ENCODE measurements around the gene TAPT1.
"Not testable (repeated sequence)": the region's sequence is repeated elsewhere in the genome, so short reads cannot be mapped to it uniquely, and the experiment has no call there.

Gene TAPT1, protein sequence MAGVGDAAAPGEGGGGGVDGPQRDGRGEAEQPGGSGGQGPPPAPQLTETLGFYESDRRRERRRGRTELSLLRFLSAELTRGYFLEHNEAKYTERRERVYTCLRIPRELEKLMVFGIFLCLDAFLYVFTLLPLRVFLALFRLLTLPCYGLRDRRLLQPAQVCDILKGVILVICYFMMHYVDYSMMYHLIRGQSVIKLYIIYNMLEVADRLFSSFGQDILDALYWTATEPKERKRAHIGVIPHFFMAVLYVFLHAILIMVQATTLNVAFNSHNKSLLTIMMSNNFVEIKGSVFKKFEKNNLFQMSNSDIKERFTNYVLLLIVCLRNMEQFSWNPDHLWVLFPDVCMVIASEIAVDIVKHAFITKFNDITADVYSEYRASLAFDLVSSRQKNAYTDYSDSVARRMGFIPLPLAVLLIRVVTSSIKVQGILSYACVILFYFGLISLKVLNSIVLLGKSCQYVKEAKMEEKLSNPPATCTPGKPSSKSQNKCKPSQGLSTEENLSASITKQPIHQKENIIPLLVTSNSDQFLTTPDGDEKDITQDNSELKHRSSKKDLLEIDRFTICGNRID

DNA sequence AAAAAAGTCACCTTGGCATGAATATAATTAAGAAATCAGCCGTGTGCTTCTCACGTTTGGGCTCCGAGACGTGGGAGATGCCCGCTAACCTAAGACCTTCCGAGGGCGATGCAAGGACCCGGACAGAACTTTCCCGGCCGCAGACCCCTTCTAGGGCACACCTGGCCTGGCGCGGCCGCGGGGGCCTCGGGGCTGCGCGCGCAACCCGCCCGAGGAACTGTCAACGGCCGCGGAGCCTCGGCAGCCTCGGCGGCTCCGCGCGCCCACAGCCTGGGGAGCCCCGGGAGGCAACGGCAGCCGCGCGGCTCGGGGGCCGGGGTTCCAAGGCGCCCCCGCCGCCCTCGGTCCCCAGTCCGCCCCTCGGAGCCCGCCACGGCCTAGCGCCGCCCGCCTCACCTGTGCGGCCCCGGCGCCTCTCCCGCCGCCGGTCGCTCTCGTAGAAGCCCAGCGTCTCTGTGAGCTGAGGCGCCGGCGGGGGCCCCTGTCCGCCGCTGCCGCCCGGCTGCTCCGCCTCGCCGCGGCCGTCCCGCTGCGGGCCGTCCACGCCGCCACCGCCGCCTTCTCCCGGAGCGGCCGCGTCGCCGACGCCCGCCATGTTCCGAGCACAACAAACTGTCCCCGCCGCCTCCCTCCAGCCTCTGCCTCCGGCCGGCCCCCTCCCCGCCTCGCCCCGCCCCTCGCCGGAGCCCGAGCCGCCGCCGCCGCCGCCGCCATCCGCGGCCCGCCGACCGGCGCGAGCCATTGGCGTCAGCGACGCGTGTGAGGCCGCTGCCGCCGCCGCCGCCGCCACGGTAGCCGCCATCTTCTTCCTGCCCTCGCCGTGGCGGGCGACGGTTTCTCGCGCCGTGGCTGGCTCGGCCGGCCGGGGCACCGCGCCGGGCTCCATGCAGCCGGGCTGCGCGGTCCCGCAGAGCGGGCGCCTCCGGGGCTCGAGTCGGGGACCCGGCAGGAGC, at the start of gene TAPT1:
TSS of gene TAPT1 (minus strand) at position 609 of the 953 bp plus-strand sequence. CDS start at position 595, 14 bp downstream.
- peak; percentile 71 for DNase-seq (ENCODE audit: low read depth)

- no peak for DNase-seq (ENCODE audit: low read depth)
These were observed 45.1 kb upstream of the TAPT1 start for GRCh38 chr4:16271411-16271810.

- no peak for DNase-seq (ENCODE audit: low read depth)
These were observed 44.4 kb upstream of the TAPT1 start for GRCh38 chr4:16270454-16271328.

GRCh38 chr4:16269742-16270453, 43.6 kb upstream of the TAPT1 start:
- DNase-seq (ENCODE audit: low read depth), result not testable (repeated sequence)

GRCh38 chr4:16269240-16269639, 43.0 kb upstream of the TAPT1 start:
- no peak for DNase-seq (ENCODE audit: low read depth)

DNA sequence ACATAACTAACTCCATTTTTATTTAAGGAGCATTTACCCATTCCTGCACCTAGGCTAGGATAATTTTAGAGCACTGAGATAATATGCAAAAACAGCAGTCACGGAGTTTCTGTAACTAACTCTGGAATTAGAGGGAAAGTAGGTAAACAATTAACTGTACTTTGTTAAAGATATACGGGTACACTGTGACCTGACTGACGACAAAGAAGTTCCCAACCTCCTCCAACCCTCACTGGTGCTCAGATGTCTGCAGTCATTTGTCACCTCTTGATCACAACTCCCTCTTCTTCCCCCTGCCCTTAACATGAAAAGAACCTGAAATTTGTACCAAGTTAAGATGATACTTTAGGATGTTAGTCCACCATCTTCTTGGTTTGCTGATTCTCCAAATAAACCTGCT, 42.0 kb upstream of the TAPT1 start:
- DNase-seq (ENCODE audit: low read depth), result no peak

DNA sequence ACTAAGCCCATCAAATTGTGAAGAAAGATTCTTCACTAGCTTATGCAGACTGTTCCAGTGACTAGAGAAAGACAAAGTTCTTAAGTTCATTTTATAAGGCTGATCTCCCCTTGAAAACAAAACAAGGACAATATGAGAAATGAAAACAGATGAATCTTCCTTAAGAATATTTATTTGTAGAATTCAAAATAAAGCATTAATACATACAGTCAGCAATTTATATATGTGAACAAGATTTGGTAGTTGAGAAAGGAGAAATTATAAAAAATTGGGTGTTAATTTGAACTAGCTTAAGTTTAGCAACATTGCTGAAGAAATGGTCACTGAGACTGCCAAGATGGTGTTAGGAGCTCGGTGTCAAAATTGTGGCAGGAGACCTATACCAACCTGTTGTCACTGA, 41.4 kb upstream of the TAPT1 start:
- DNase-seq (ENCODE audit: low read depth), result no peak

DNA sequence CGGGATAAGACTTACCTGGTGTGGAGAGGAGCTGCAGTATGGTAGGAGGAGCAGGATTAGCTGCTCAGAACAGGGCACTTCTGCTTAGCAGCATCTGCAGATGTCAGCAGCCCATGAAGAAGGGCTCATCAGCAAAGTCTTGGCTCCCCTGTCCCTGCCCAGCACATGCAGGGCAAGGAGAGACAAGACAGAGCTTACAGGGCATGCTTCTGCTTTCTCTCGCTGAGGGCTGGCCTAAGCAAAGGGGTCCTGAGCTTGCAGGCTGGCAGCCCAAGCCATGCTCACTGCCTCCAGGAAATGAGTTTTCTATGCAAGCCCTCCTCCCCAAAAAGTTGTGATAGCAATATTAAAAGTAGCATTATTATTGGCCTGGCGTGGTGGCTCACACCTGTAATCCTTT, 39.5 kb upstream of the TAPT1 start:
- DNase-seq (ENCODE audit: low read depth), result no peak

GRCh38 chr4:16264798-16265197, 38.5 kb upstream of the TAPT1 start:
- no peak for DNase-seq (ENCODE audit: low read depth)

GRCh38 chr4:16263056-16263455, 36.8 kb upstream of the TAPT1 start:
- no peak for DNase-seq (ENCODE audit: low read depth)

- DNase-seq (ENCODE audit: low read depth), result no peak
These were observed 35.9 kb upstream of the TAPT1 start for GRCh38 chr4:16262188-16262587.

GRCh38 chr4:16261313-16261878, 35.1 kb upstream of the TAPT1 start:
- no peak for DNase-seq (ENCODE audit: low read depth)

- DNase-seq (ENCODE audit: low read depth), result peak; percentile 20
These were observed 33.6 kb upstream of the TAPT1 start for GRCh38 chr4:16259889-16260246.

DNA sequence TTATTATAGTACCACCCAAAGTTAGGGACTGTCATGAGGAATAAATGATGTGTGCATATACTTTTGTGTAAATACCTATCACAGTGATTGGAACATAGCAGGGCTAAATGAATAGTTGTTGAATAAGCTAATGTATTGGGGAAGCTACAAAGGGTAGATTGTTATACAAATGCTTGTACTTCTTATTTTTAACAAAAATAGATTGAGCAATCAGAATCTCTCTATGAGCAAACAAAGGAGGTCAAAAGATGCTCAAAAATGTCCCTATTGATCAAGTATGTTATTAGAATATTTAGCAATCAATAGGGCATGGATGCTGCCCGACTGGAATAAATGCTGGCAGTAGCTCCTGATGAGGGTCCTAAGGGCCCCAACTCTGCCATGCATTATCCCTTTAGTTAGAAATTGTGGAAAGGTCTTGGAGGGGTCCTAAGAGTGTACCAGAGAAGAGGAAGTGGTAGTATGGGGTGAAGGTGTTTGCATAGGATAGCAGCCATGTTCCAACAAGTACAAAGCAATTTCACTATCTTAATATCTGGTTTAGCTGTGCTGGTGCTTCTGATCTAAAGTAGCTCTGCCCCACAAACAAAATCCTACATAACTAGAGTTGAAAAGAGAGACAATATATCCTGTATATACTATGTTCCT, 33.1 kb upstream of the TAPT1 start:
- no peak for DNase-seq (ENCODE audit: low read depth)

DNA sequence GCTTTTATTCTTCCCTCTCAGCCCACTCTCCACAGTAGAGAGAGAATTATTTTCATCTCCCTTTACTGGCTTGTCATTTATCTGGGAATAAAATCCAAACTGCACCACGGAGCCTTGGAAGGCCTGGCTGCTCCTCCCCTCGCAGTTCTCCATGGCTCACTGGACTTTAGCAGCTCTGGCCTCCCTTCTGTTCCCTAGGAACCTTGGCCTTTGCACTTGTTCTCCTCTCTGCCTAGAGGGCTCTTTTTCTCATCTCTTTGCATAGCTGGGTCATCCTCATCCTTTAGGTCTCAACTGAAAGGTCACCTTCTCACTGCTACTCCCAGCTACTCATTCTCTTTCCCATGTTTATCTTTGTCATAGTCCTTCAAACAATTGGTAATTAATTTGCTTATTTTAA, 31.3 kb upstream of the TAPT1 start:
- no peak for DNase-seq (ENCODE audit: low read depth)

GRCh38 chr4:16256343-16256742, 30.1 kb upstream of the TAPT1 start:
- DNase-seq (ENCODE audit: low read depth), result no peak

GRCh38 chr4:16255730-16256129, 29.5 kb upstream of the TAPT1 start:
- DNase-seq (ENCODE audit: low read depth), result no peak

DNA sequence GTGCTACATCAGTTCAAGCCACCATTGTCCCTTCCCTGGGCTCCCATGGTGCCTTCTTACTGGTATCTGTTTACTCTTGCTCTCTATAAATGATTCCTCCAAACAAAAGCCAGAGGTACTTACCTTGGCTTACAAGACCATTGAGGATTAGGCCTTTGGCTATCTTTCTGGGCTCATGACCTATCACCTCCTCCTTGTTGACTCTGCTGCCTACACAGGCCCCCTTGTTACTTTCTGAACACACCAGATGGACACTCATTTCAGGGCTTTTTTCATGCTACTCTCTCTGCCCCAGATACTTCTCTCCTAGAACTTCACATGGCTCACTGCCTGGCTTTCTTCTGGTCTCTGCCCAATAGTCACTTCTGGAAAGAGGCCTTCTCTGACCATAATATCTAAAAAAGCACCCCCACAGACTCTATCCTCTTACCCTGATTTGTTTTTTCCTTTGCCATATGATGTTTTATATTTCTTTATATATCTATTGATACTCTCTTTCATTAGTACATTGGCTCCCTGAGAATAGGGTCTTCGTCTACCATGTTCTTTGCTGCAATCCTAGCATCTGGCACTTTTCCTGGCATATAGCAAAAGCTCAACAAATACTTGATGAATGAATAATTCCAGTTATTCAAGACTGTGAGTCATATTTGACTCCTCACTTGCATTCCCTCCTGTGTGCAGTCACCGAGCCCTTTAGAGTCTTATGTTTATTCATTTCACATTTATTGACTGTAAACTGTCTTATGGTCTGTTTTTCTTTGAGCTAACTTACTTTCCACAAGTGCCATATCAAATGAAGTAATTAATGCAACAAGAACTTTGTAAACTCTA, 27.1 kb upstream of the TAPT1 start:
- DNase-seq (ENCODE audit: low read depth), result no peak

DNA sequence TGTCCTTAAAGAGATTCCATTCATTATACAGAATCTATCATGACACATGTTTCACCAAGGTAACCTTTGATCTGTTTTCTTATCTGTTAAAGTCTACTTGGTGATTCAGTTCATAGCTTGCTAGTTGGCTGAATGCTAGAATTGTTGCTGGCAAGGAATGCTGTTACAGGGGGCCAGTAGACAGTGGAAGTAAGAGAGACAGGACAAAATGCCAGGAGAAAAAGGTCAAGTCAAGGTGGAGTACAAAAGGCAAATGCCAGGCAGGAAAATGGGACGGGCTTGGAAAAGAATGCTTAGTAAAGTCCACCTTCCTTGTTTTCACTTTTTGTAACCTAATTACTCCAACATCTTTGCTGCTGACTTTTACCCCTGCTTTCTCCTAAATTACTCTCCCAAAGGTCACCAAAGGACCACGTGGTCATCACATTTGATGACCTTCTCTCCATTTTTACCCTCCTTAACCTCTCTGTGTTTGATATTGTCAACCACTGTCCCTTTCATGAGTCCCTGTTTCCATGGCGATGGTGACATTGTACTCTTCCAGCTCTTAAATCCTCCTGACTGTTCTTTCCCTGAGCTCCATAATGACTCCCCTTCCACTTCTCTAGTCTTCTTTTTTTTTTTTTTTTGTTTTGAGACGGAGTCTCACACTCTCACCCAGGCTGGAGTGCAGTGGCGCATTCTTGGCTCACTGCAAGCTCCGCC, 24.5 kb upstream of the TAPT1 start:
- DNase-seq (ENCODE audit: low read depth), result no peak

All from activated T-cell treated with anti-CD3 and anti-CD28 coated beads for 24 hours (primary cell).